Endothelial cell of umbilical vein (primary cell): ENCODE results near the gene DLEC1. TPM values are rescaled to one million over a fixed set of nuclear protein-coding genes. Genes with fewer than 3 reads are reported as not detected.

Source experiments
- BruUV-seq: library from RNA; stranded (reverse); fragments of 400-500 nt; replicated peaks from 2 replicates; lab custom pipeline; 2021; lab: Mats Ljungman, UMichigan
- CTCF ChIA-PET: fragments of 300-600, 350-600 bp; sonication (Branson Sonifier 250); formaldehyde crosslinking; loops from one replicate; lab custom pipeline; 2021; ENCODE audit warnings: antibody characterized with exemption, inconsistent platforms; lab: Charles Lee
- POLR2A ChIA-PET: fragments of 300-600, 350-600 bp; sonication (Branson Sonifier 250); formaldehyde crosslinking; loops from one replicate; lab custom pipeline; 2021; ENCODE audit warnings: antibody characterized with exemption, inconsistent platforms; lab: Charles Lee
- DNase-seq: peaks from one replicate; pipeline ENCODE4 v3.0.0-alpha.2; 2011; ENCODE audit warnings: low read depth, low spot score
- FAIRE-seq: peaks from 2 replicates; lab custom pipeline; 2011; peaks lifted over from hg19 to GRCh38; lab: Jason Lieb, UNC
- H2AFZ ChIP-seq: 2 replicates; pipeline ENCODE4 v1.6.0; 2012; ENCODE audit warnings: low read depth, low read length, control low read depth, inconsistent platforms
- H3K27ac ChIP-seq: 2 replicates; pipeline ENCODE4 v1.5.1; 2011; ENCODE audit warnings: low read depth, mild to moderate bottlenecking, control low read depth, low read length, moderate library complexity; ENCODE audit not compliant: insufficient read depth
- H3K27me3 ChIP-seq, 2 experiments: 2 replicates each; pipeline versions ENCODE4 v1.6.0 to v1.6.1; 2011; ENCODE audit warnings: low read length in 2 of 2, mixed read lengths in 1 of 2; ENCODE audit not compliant: control insufficient read depth in 2 of 2, insufficient read depth in 2 of 2
- H3K36me3 ChIP-seq, 2 experiments: 2 replicates in 1 of 2; 3 replicates in 1 of 2; pipeline ENCODE4 v1.5.1; 2011; ENCODE audit warnings: low read length in 2 of 2, mild to moderate bottlenecking in 1 of 2, moderate library complexity in 1 of 2; ENCODE audit not compliant: control insufficient read depth in 2 of 2, insufficient read depth in 2 of 2; ENCODE audit errors: extremely low read depth in 1 of 2
- H3K4me1 ChIP-seq: 3 replicates; pipeline ENCODE4 v1.5.1; 2011; ENCODE audit warnings: mild to moderate bottlenecking, low read length; ENCODE audit not compliant: control insufficient read depth, insufficient read depth; ENCODE audit errors: extremely low read depth
- H3K4me2 ChIP-seq: 2 replicates; pipeline ENCODE4 v1.6.1; 2011; ENCODE audit warnings: low read length, control low read depth, mixed read lengths; ENCODE audit not compliant: insufficient read depth
- H3K4me3 ChIP-seq, 3 experiments: fragments of 200-600 bp in 1 of 3; sonication (generic), shearing (Covaris generic) in 1 of 3; replicated peaks in 1 of 3; 2 replicates each; pipeline ENCODE4 v1.5.1; 2011 to 2016; ENCODE audit warnings: control low read depth in 3 of 3, low read length in 3 of 3, mild to moderate bottlenecking in 2 of 3, inconsistent platforms in 1 of 3, low read depth in 1 of 3, moderate library complexity in 1 of 3; ENCODE audit not compliant: insufficient read depth in 1 of 3
- H3K79me2 ChIP-seq: 2 replicates; pipeline ENCODE4 v1.6.0; 2012; ENCODE audit warnings: low read length, inconsistent platforms; ENCODE audit not compliant: control insufficient read depth, insufficient read depth
- H3K9ac ChIP-seq: replicated peaks from 2 replicates; pipeline ENCODE3; 2011; ENCODE audit warnings: low read length, control low read depth; ENCODE audit not compliant: insufficient read depth; ENCODE audit errors: extremely low read depth
- H3K9me1 ChIP-seq: replicated peaks from 3 replicates; pipeline ENCODE4 v1.6.0; 2011; ENCODE audit warnings: mild to moderate bottlenecking, low read length; ENCODE audit not compliant: control insufficient read depth, insufficient read depth; ENCODE audit errors: extremely low read depth
- H3K9me3 ChIP-seq: replicated peaks from 2 replicates; pipeline ENCODE4 v1.5.1; 2012; ENCODE audit warnings: low read length, inconsistent platforms; ENCODE audit not compliant: control insufficient read depth, insufficient read depth
- H4K20me1 ChIP-seq: replicated peaks from 2 replicates; pipeline ENCODE3; 2011; ENCODE audit warnings: mild to moderate bottlenecking, low read length; ENCODE audit not compliant: control insufficient read depth, insufficient read depth; ENCODE audit errors: extremely low read depth
- EZH2 ChIP-seq: IDR thresholded peaks from 2 replicates; pipeline ENCODE4 v1.6.1; 2012; ENCODE audit warnings: borderline replicate concordance, low read depth, mild to moderate bottlenecking, moderate library complexity, low read length, inconsistent platforms; ENCODE audit not compliant: severe bottlenecking
- FOS ChIP-seq: IDR thresholded peaks from 2 replicates; pipeline ENCODE4 v1.6.1; 2011; ENCODE audit warnings: mild to moderate bottlenecking, low read length, moderate library complexity, borderline replicate concordance; ENCODE audit not compliant: insufficient read depth
- GATA2 ChIP-seq: IDR thresholded peaks from 2 replicates; pipeline ENCODE4 v1.7.0; 2011; ENCODE audit warnings: low read depth, mild to moderate bottlenecking, moderate library complexity, mixed read lengths, low read length; ENCODE audit not compliant: insufficient read length, insufficient read depth
- JUN ChIP-seq: IDR thresholded peaks from 2 replicates; pipeline ENCODE4 v1.6.1; 2011; ENCODE audit warnings: borderline replicate concordance, low read depth; ENCODE audit not compliant: insufficient read length, insufficient read depth
- MAX ChIP-seq: IDR thresholded peaks from 2 replicates; pipeline ENCODE4 v1.6.1; 2011; ENCODE audit not compliant: insufficient read depth, insufficient read length
- MYC ChIP-seq: IDR thresholded peaks from one replicate; pipeline ENCODE4 v1.6.1; 2011; ENCODE audit warnings: mild to moderate bottlenecking, low read depth, low read length
- POLR2A ChIP-seq: IDR thresholded peaks from 2 replicates; pipeline ENCODE4 v1.6.1; 2012; ENCODE audit warnings: low read depth, mild to moderate bottlenecking, control low read depth, low read length
- POLR2AphosphoS5 ChIP-seq: IDR thresholded peaks from 2 replicates; pipeline ENCODE4 v1.6.1; 2012; ENCODE audit warnings: low read depth, mild to moderate bottlenecking, control low read depth, low read length, moderate library complexity; ENCODE audit not compliant: insufficient read depth
- dilution Hi-C: fragments of 300-500 bp; cut with MboI; formaldehyde crosslinking; loops from one replicate; pipeline ENCODE4 v1.15.0; 2019; ENCODE audit warnings: low sequenced_read_pairs; ENCODE audit not compliant: extremely low pct_ligation_motif_present
- intact Hi-C: fragments of 100-400 bp; cut with micrococcal nuclease; formaldehyde crosslinking; loops from one replicate; pipeline ENCODE4 v1.10.0; 2022
- polyA plus RNA-seq, 4 experiments: library from polyadenylated mRNA; depleted of rRNA in 3 of 4; stranded (reverse) in 3 of 4; unstranded in 1 of 4; fragments of >200 nt; gene quantifications; 2 replicates each; pipeline versions ENCODE4 v1.2.1 to v1.2.3, GENCODE V29; 2011 to 2012; ENCODE audit warnings: missing spikeins in 1 of 4
- total RNA-seq: library from RNA; stranded (reverse); gene quantifications from 2 replicates; pipeline ENCODE4 v1.2.3, GENCODE V29; 2021
- TF ChIP-seq, protein P1 (sequence below), 2 donors: IDR thresholded peaks; 1 replicate in 1 of 2; 2 replicates in 1 of 2; pipeline ENCODE4 v1.5.1; 2011; ENCODE audit warnings: low read length in 2 of 2, mild to moderate bottlenecking in 2 of 2, moderate library complexity in 2 of 2, control low read depth in 1 of 2, inconsistent platforms in 1 of 2, low read depth in 1 of 2; ENCODE audit not compliant: insufficient read depth in 1 of 2; ENCODE audit errors: extremely low read depth in 1 of 2

DLEC1 gene
- total and polyA plus RNA-seq, 2 donors (not counting 3 experiments of a cell fraction or from before 2014, with no cell fraction given) = not detected

- no peaks in the 10 kb centered on the region for H3K79me2 ChIP-seq
- ChIA-PET POLR2A (no interaction called here), CTCF (no interaction called here)
- H3K27me3 ChIP-seq = peaks cover 5 to 17% of the 10 kb centered on the region in 2 experiments
- H3K27ac ChIP-seq = no peak overlapping the region
- no peaks in the 10 kb centered on the region for H3K36me3 ChIP-seq
- no peak overlapping the region for H3K4me3 ChIP-seq
- no peak overlapping the region for H3K9ac ChIP-seq
- no peak for TF ChIP-seq GATA2
- TF ChIP-seq, protein P1, sequence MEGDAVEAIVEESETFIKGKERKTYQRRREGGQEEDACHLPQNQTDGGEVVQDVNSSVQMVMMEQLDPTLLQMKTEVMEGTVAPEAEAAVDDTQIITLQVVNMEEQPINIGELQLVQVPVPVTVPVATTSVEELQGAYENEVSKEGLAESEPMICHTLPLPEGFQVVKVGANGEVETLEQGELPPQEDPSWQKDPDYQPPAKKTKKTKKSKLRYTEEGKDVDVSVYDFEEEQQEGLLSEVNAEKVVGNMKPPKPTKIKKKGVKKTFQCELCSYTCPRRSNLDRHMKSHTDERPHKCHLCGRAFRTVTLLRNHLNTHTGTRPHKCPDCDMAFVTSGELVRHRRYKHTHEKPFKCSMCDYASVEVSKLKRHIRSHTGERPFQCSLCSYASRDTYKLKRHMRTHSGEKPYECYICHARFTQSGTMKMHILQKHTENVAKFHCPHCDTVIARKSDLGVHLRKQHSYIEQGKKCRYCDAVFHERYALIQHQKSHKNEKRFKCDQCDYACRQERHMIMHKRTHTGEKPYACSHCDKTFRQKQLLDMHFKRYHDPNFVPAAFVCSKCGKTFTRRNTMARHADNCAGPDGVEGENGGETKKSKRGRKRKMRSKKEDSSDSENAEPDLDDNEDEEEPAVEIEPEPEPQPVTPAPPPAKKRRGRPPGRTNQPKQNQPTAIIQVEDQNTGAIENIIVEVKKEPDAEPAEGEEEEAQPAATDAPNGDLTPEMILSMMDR (IDR thresholded peaks at IDR 0.05; ENCODE audit: extremely low read depth in 1 of 2, insufficient read depth in 1 of 2, low read depth in 1 of 2, low read length in 2 of 2) = no peak
- no peak for TF ChIP-seq EZH2
- TF ChIP-seq POLR2AphosphoS5 = no peak
- no peak for TF ChIP-seq FOS
- TF ChIP-seq MAX = no peak
- no peak for TF ChIP-seq MYC
- no peak for TF ChIP-seq JUN
- TF ChIP-seq POLR2A = no peak
- intact Hi-C loops = no loop called here
- H4K20me1 ChIP-seq = no peaks in the 10 kb centered on the region
- H3K4me1 ChIP-seq = no peaks in the 10 kb centered on the region
- no peak overlapping the region for H2AFZ ChIP-seq
- DNase-seq (no peak), FAIRE-seq (no peak)
- dilution Hi-C loops = no loop called here
- no peaks in the 10 kb centered on the region for H3K9me3 ChIP-seq
- H3K9me1 ChIP-seq = no peaks in the 10 kb centered on the region
- no peak overlapping the region for H3K4me2 ChIP-seq
- BruUV-seq = no TSS peak
Observed at GRCh38 chr3:38047896-38048295, 8.9 kb downstream of the DLEC1 start.
